ENCODE results near the gene ZMIZ1. TPM values are rescaled to one million over a fixed set of nuclear protein-coding genes. Genes with fewer than 3 reads are reported as not detected.

The ZMIZ1 gene
- polyA plus RNA-seq, 5 donors, result 53.2 to 82.1 (median 76.1) TPM

GRCh38 chr10:79165070-79165778 is 96.5 kb downstream of the ZMIZ1 start:
- DNase-seq, result no peak

- DNase-seq, result no peak
These were observed 97.6 kb downstream of the ZMIZ1 start for GRCh38 chr10:79166312-79166721.

- no peak for DNase-seq
These were observed 98.0 kb downstream of the ZMIZ1 start for GRCh38 chr10:79166741-79167140.

- no peak for DNase-seq
These were observed 98.8 kb downstream of the ZMIZ1 start for GRCh38 chr10:79167537-79167936.

GRCh38 chr10:79168210-79168609 is 99.4 kb downstream of the ZMIZ1 start:
- DNase-seq, result no peak

GRCh38 chr10:79170226-79170752 is 101.5 kb downstream of the ZMIZ1 start:
- DNase-seq, result no peak

- DNase-seq, result no peak
These were observed 102.2 kb downstream of the ZMIZ1 start for GRCh38 chr10:79170993-79171392.

GRCh38 chr10:79171504-79171903 is 102.7 kb downstream of the ZMIZ1 start:
- DNase-seq, result no peak

- no peak for DNase-seq
These were observed 104.1 kb downstream of the ZMIZ1 start for GRCh38 chr10:79172881-79173280.

- no peak for DNase-seq
These were observed 105.0 kb downstream of the ZMIZ1 start for GRCh38 chr10:79173582-79174262.

- DNase-seq, result no peak
These were observed 107.3 kb downstream of the ZMIZ1 start for GRCh38 chr10:79176052-79176501.

GRCh38 chr10:79176949-79177602 is 108.3 kb downstream of the ZMIZ1 start:
- no peak for DNase-seq

- DNase-seq, result no peak
These were observed 109.4 kb downstream of the ZMIZ1 start for GRCh38 chr10:79178070-79178576.

GRCh38 chr10:79178614-79179163 is 109.9 kb downstream of the ZMIZ1 start:
- peak; percentile 43 to 53 for DNase-seq

GRCh38 chr10:79179164-79179956 is 110.6 kb downstream of the ZMIZ1 start:
- no peak for DNase-seq

- DNase-seq, result no peak
These were observed 111.2 kb downstream of the ZMIZ1 start for GRCh38 chr10:79179957-79180309.

- DNase-seq, result no peak
These were observed 111.9 kb downstream of the ZMIZ1 start for GRCh38 chr10:79180414-79181221.

GRCh38 chr10:79181227-79181626 is 112.5 kb downstream of the ZMIZ1 start:
- no peak for DNase-seq

- no peak for DNase-seq
These were observed 113.1 kb downstream of the ZMIZ1 start for GRCh38 chr10:79181698-79182521.

All from right lung (tissue), 5 donors.